ENCODE measurements around the gene IL24.

IL24 gene

DNA sequence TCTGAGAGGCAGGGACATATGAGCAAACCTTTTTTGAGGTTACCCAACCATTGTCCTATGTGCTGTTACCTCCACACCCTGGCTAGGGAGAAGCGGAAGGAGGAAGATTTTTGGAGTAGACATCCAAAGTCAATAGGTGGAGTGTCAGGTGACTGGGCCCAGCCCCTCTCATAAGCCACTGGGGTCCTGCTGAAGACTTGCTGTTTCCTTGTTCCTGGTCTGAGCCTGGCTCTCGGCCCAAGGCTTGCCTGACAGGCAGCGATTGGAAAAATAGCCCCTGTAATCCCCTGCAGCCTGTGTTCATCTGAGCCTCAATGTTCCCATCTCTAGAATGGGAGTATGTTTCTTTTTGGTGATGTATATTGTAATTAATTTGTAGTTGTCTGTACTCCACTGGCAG lies 55.9 kb downstream of the IL24 start:
- DNase-seq, result no peak
- TF ChIP-seq GATA1 (IDR thresholded peaks at IDR 0.05; ENCODE audit: low read depth, low read length) (no peak), POLR2A (IDR thresholded peaks at IDR 0.05; ENCODE audit: low read length) (no peak)

DNA sequence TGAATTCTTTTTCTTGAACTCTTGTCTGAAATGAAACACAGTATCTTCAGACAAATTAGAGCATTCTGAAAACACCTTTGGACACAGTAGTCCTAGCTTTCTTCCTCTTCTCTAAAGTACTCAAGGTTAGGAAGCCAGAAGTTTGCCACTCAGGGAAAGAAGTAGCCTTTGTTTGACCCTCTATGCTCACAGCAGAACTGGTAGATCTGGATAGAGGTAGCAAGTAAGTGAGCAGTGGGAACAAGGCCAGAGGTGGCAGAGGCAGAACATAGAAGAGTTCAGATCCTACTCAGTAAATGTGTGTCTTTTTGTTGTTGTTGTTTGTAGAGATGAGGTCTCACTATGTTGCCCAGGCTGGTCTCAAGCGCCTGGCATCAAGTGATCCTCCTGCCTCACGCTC lies 56.4 kb downstream of the IL24 start:
- DNase-seq, result no peak
- TF ChIP-seq GATA1 (IDR thresholded peaks at IDR 0.05; ENCODE audit: low read depth, low read length), result no peak
- no peak for TF ChIP-seq POLR2A (IDR thresholded peaks at IDR 0.05; ENCODE audit: low read length)

Data from erythroblast (primary cell).